Effector CD4-positive, alpha-beta T cell (primary cell): Measurements from ENCODE around the gene DGAT2L6.
"Not testable (repeated sequence)": the region's sequence is repeated elsewhere in the genome, so short reads cannot be mapped to it uniquely, and the experiment has no call there.

Experiments
- DNase-seq: peaks from one replicate; pipeline ENCODE4 v3.0.0-alpha.2; 2020

Gene DGAT2L6

GRCh38 chrX:70196961-70197720 lies 19.9 kb downstream of the DGAT2L6 start:
- peak; percentile 51 for DNase-seq

GRCh38 chrX:70201732-70202131 lies 24.4 kb downstream of the DGAT2L6 start:
- DNase-seq, result no peak

GRCh38 chrX:70208479-70208878 lies 31.2 kb downstream of the DGAT2L6 start:
- no peak for DNase-seq

GRCh38 chrX:70209570-70209969 lies 32.3 kb downstream of the DGAT2L6 start:
- not testable (repeated sequence) for DNase-seq

GRCh38 chrX:70219938-70220764 lies 42.9 kb downstream of the DGAT2L6 start:
- DNase-seq, result no peak

GRCh38 chrX:70226048-70226447 lies 48.8 kb downstream of the DGAT2L6 start:
- no peak for DNase-seq

- DNase-seq, result no peak
Observed at GRCh38 chrX:70226687-70227086, 49.4 kb downstream of the DGAT2L6 start.

- DNase-seq, result no peak
Observed at GRCh38 chrX:70231666-70232065, 54.4 kb downstream of the DGAT2L6 start.

- DNase-seq, result no peak
Observed at GRCh38 chrX:70234355-70234754, 57.1 kb downstream of the DGAT2L6 start, which contains the start of gene AWAT1. Gene AWAT1, plus strand, starts transcription at chrX:70234655. Its CDS starts 41 bp downstream, at chrX:70234696.

GRCh38 chrX:70240751-70241150 lies 63.5 kb downstream of the DGAT2L6 start:
- DNase-seq, result no peak

GRCh38 chrX:70241501-70241900 lies 64.2 kb downstream of the DGAT2L6 start:
- DNase-seq, result no peak

GRCh38 chrX:70243601-70244000 lies 66.3 kb downstream of the DGAT2L6 start:
- DNase-seq, result not testable (repeated sequence)

GRCh38 chrX:70244881-70245280 lies 67.6 kb downstream of the DGAT2L6 start:
- DNase-seq, result no peak

- DNase-seq, result no peak
Observed at GRCh38 chrX:70247252-70247651, 70.0 kb downstream of the DGAT2L6 start.

- DNase-seq, result no peak
Observed at GRCh38 chrX:70252491-70252890, 75.2 kb downstream of the DGAT2L6 start.

- no peak for DNase-seq
Observed at GRCh38 chrX:70253377-70254062, 76.2 kb downstream of the DGAT2L6 start.

GRCh38 chrX:70254063-70254400 lies 76.7 kb downstream of the DGAT2L6 start:
- no peak for DNase-seq

GRCh38 chrX:70254909-70255308 lies 77.6 kb downstream of the DGAT2L6 start:
- DNase-seq, result no peak
